HepG2 (cell line): ENCODE data around the gene PGM2. TPM values are rescaled to one million over a fixed set of nuclear protein-coding genes. Genes with fewer than 3 reads are reported as not detected.

Experiments used
- BCL3 ChIP-seq: sonication (generic); formaldehyde crosslinking; IDR thresholded peaks from 2 replicates; pipeline ENCODE4 v1.5.1; 2020; ENCODE audit warnings: mild to moderate bottlenecking, missing genetic modification reagents, moderate library complexity
- BCL6 ChIP-seq: IDR thresholded peaks from 2 replicates; pipeline ENCODE4 v1.6.1; 2016; ENCODE audit warnings: missing genetic modification reagents, missing compliant biosample characterization
- EEA1 ChIP-seq: sonication (generic); formaldehyde crosslinking; IDR thresholded peaks from 2 replicates; pipeline ENCODE4 v1.5.1; 2020; ENCODE audit warnings: mild to moderate bottlenecking, missing genetic modification reagents, borderline replicate concordance
- GATAD2A ChIP-seq: IDR thresholded peaks from 2 replicates; pipeline ENCODE4 v1.6.1; 2016
- KDM3A ChIP-seq: IDR thresholded peaks from 2 replicates; pipeline ENCODE4 v1.6.1; 2018; ENCODE audit warnings: low read depth, missing compliant biosample characterization
- KDM6A ChIP-seq: IDR thresholded peaks from 2 replicates; pipeline ENCODE4 v1.6.1; 2016; ENCODE audit warnings: low read depth
- MEIS1 ChIP-seq: sonication (generic); formaldehyde crosslinking; IDR thresholded peaks from 2 replicates; pipeline ENCODE4 v1.9.0; 2021; ENCODE audit warnings: mild to moderate bottlenecking, missing genetic modification reagents, moderate library complexity, borderline replicate concordance
- MIER2 ChIP-seq: IDR thresholded peaks from 2 replicates; pipeline ENCODE4 v1.6.1; 2016; ENCODE audit warnings: missing biosample characterization, missing genetic modification reagents
- NR2C2 ChIP-seq: sonication (generic); formaldehyde crosslinking; IDR thresholded peaks from 2 replicates; pipeline ENCODE4 v1.4.0; 2020; ENCODE audit warnings: missing genetic modification reagents, mild to moderate bottlenecking, moderate library complexity, borderline replicate concordance
- PAF1 ChIP-seq: IDR thresholded peaks from 2 replicates; pipeline ENCODE4 v1.6.1; 2016; ENCODE audit warnings: missing genetic modification reagents, missing compliant biosample characterization
- PHF5A ChIP-seq: IDR thresholded peaks from one replicate; pipeline ENCODE4 v1.6.1; 2018; ENCODE audit warnings: low read depth, missing genetic modification reagents; ENCODE audit not compliant: unreplicated experiment
- RAD21 ChIP-seq: fragments of 450-650 bp; formaldehyde crosslinking; IDR thresholded peaks from 2 replicates; pipeline ENCODE4 v1.5.0; 2020; ENCODE audit warnings: mild to moderate bottlenecking
- SOX13 ChIP-seq, 3 experiments: fragments of 450-650 bp in 1 of 3; sonication (generic) in 1 of 3; formaldehyde crosslinking in 1 of 3; IDR thresholded peaks in 2 of 3; conservative IDR thresholded peaks in 1 of 3; 2 replicates each; pipeline versions ENCODE4 v1.5.0 to v1.6.1; 2016 to 2020; ENCODE audit warnings: antibody characterized with exemption in 1 of 3, mild to moderate bottlenecking in 1 of 3, missing compliant biosample characterization in 1 of 3, missing genetic modification reagents in 1 of 3, moderate library complexity in 1 of 3
- SRSF4 ChIP-seq: fragments of 200-400 bp; formaldehyde crosslinking; IDR thresholded peaks from one replicate; pipeline ENCODE4 v1.6.1; 2018; ENCODE audit warnings: mild to moderate bottlenecking, low read depth, low read length, moderate library complexity; ENCODE audit not compliant: poor library complexity, severe bottlenecking
- ZNF124 ChIP-seq: sonication (generic); formaldehyde crosslinking; IDR thresholded peaks from 2 replicates; pipeline ENCODE4 v1.4.0; 2020; ENCODE audit warnings: missing genetic modification reagents
- ZNF20 ChIP-seq: sonication (generic); formaldehyde crosslinking; IDR thresholded peaks from 2 replicates; pipeline ENCODE4 v1.4.0; 2020; ENCODE audit warnings: mild to moderate bottlenecking, moderate library complexity, missing genetic modification reagents
- ZNF235 ChIP-seq: sonication (generic); formaldehyde crosslinking; IDR thresholded peaks from 2 replicates; pipeline ENCODE4 v1.8.1; 2023; ENCODE audit warnings: mild to moderate bottlenecking, missing genetic modification reagents, borderline replicate concordance
- ZNF260 ChIP-seq: sonication (generic); formaldehyde crosslinking; IDR thresholded peaks from 2 replicates; pipeline ENCODE4 v1.4.0; 2020; ENCODE audit warnings: missing genetic modification reagents, low read depth, mild to moderate bottlenecking, borderline replicate concordance
- ZNF292 ChIP-seq: sonication (generic); formaldehyde crosslinking; IDR thresholded peaks from 2 replicates; pipeline ENCODE4 v1.8.1; 2022; ENCODE audit warnings: mild to moderate bottlenecking, low read depth, missing genetic modification reagents, borderline replicate concordance
- ZNF530 ChIP-seq: sonication (generic); formaldehyde crosslinking; IDR thresholded peaks from 2 replicates; pipeline ENCODE4 v1.5.0; 2020; ENCODE audit warnings: low read depth, mild to moderate bottlenecking, missing genetic modification reagents
- ZNF720 ChIP-seq: sonication (generic); formaldehyde crosslinking; IDR thresholded peaks from 2 replicates; pipeline ENCODE4 v1.4.0; 2020; ENCODE audit warnings: missing genetic modification reagents
- ZNF816 ChIP-seq: sonication (generic); formaldehyde crosslinking; IDR thresholded peaks from 2 replicates; pipeline ENCODE4 v1.8.0; 2022; ENCODE audit warnings: missing genetic modification reagents, mild to moderate bottlenecking, borderline replicate concordance
- polyA plus RNA-seq, 8 experiments: library from polyadenylated mRNA; depleted of rRNA in 3 of 8; stranded (reverse) in 7 of 8; unstranded in 1 of 8; fragments of >200 nt; fragmentation: Illumina TruSeq in 4 of 8; extraction: Trizol in 4 of 8; gene quantifications; 2 replicates each; pipeline versions ENCODE4 v1.2.1 to v1.2.3, GENCODE V29; 2011 to 2016; ENCODE audit warnings: low read depth in 4 of 8, missing spikeins in 1 of 8, mixed read lengths in 1 of 8; ENCODE audit not compliant: insufficient read depth in 1 of 8
- total RNA-seq, 5 experiments: library from RNA; depleted of rRNA; stranded (reverse); fragments of >200 nt; fragmentation: Illumina TruSeq; extraction: Trizol; gene quantifications; 2 replicates each; pipeline ENCODE4 v1.2.3, GENCODE V29; 2016; ENCODE audit warnings: low read depth in 1 of 5
- TF ChIP-seq, protein P1 (sequence below): sonication (generic); formaldehyde crosslinking; IDR thresholded peaks from 2 replicates; pipeline ENCODE4 v1.4.0; 2020; ENCODE audit warnings: mild to moderate bottlenecking, missing genetic modification reagents
- TF ChIP-seq, protein P2 (sequence below): IDR thresholded peaks from 2 replicates; pipeline ENCODE4 v1.6.1; 2016; ENCODE audit warnings: missing biosample characterization, missing genetic modification reagents, low read depth
- TF ChIP-seq, protein P3 (sequence below): sonication (generic); formaldehyde crosslinking; conservative IDR thresholded peaks from 2 replicates; pipeline ENCODE4 v1.4.0; 2020; ENCODE audit warnings: missing genetic modification reagents

PGM2 gene
- total and polyA plus RNA-seq, 2 of the 13 experiments (the other 11 are each of a cell fraction or from before 2014, with no cell fraction given): 14.6 to 36.9 TPM

DNA sequence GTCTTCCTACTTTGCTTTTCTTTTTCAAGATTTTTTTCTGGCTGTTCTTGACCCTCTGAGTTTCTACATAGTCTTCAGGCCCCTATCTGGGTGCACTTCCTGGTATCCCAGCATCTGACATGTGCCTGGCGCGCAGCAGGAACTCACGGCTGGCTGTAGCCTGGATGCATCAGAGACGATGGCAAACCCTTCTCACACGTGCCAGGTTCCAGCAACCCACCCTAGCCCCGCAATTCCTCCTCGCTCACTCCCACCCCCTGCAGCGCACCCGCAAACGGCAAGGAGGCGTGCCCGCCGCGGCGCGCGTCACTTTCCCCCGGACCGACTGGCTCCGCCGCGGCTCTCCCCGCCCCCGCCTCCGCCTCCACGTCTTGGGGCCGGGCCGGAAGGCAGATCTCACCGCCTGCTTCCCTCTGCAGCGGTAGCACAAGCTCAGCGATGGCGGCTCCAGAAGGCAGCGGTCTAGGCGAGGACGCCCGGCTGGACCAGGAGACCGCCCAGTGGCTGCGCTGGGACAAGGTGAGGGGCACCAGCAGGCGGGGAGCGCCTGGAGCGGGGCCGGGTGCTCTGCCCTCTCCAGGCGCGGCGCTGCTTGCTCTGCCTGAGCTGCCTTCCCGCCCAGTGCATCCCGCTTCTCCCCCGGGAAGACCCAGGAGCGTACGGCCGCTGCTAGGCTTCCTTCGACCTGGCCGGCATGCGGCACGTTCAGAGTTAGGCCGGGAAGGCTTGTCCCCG is at the start of gene PGM2 (continued):
- TF ChIP-seq BCL3: peak; percentile 48; the same call in 1 of the 2 replicates
- no peak for TF ChIP-seq ZNF816 (CRISPR knock-in tag)
- no peak for TF ChIP-seq SRSF4
- TF ChIP-seq MIER2 (CRISPR knock-in tag): no peak
- TF ChIP-seq BCL6: peak; percentile 21; the same call in 1 of the 2 replicates
- no peak for TF ChIP-seq SOX13 (IDR thresholded peaks at IDR 0.05)
- TF ChIP-seq SOX13 (CRISPR knock-in tag; conservative IDR thresholded peaks at IDR 0.05 in 1 of 2, IDR thresholded peaks at IDR 0.05 in 1 of 2): peak in 1 of 2 experiments; percentile 13; a peak in 1 of 4 replicates
- 0 out of 2 replicates have a peak, but pooled peaks have one; percentile 27 for TF ChIP-seq RAD21 (CRISPR knock-in tag)
- TF ChIP-seq MEIS1 (CRISPR knock-in tag): no peak; the same call in 1 of the 2 replicates
- TF ChIP-seq, protein P1, sequence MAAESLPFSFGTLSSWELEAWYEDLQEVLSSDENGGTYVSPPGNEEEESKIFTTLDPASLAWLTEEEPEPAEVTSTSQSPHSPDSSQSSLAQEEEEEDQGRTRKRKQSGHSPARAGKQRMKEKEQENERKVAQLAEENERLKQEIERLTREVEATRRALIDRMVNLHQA: no peak
- TF ChIP-seq ZNF530 (CRISPR knock-in tag): no peak
- TF ChIP-seq ZNF260: no peak
- TF ChIP-seq ZNF720 (CRISPR knock-in tag): no peak
- TF ChIP-seq, protein P2, sequence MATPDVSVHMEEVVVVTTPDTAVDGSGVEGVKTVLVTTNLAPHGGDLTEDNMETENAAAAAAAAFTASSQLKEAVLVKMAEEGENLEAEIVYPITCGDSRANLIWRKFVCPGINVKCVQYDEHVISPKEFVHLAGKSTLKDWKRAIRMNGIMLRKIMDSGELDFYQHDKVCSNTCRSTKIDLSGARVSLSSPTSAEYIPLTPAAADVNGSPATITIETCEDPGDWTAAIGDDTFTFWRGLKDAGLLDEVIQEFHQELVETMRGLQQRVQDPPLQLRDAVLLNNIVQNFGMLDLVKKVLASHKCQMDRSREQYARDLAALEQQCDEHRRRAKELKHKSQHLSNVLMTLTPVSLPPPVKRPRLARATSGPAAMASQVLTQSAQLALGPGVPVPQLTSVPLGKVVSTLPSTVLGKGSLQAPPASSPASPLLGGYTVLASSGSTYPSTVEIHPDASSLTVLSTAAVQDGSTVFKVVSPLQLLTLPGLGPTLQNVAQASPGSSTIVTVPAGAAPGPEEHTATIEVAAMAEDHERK (CRISPR knock-in tag): no peak
- TF ChIP-seq GATAD2A (CRISPR knock-in tag): no peak
- no peak for TF ChIP-seq ZNF124
- TF ChIP-seq ZNF235 (CRISPR knock-in tag): no peak
- TF ChIP-seq KDM3A (CRISPR knock-in tag): peak; percentile 57; the same call in 1 of the 2 replicates
- TF ChIP-seq EEA1: no peak
- TF ChIP-seq KDM6A (CRISPR knock-in tag): no peak
- TF ChIP-seq PAF1 (CRISPR knock-in tag): no peak
- no peak for TF ChIP-seq ZNF20 (CRISPR knock-in tag)
- peak; percentile 46 for TF ChIP-seq PHF5A (CRISPR knock-in tag)
- TF ChIP-seq, protein P3, sequence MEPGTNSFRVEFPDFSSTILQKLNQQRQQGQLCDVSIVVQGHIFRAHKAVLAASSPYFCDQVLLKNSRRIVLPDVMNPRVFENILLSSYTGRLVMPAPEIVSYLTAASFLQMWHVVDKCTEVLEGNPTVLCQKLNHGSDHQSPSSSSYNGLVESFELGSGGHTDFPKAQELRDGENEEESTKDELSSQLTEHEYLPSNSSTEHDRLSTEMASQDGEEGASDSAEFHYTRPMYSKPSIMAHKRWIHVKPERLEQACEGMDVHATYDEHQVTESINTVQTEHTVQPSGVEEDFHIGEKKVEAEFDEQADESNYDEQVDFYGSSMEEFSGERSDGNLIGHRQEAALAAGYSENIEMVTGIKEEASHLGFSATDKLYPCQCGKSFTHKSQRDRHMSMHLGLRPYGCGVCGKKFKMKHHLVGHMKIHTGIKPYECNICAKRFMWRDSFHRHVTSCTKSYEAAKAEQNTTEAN (CRISPR knock-in tag): peak; percentile 44; the same call in 1 of the 2 replicates
- TF ChIP-seq NR2C2 (CRISPR knock-in tag): peak; percentile 53
- TF ChIP-seq ZNF292 (CRISPR knock-in tag): peak; percentile 65; the same call in 1 of the 2 replicates
